Lower leg skin (tissue), 3 donors: ENCODE results near the gene GUCA2A.

ENCODE experiments used
- CTCF ChIP-seq, 3 donors: fragments of 450-650 bp; IDR thresholded peaks; one replicate each; pipeline ENCODE4 v1.5.1; 2016; ENCODE audit warnings: antibody characterized with exemption in 3 of 3, mild to moderate bottlenecking in 3 of 3, moderate library complexity in 2 of 3
- POLR2A ChIP-seq, 2 donors: fragments of 450-650 bp; IDR thresholded peaks; one replicate each; pipeline ENCODE4 v1.6.1; 2016 to 2017; ENCODE audit warnings: antibody characterized with exemption in 2 of 2, mild to moderate bottlenecking in 1 of 2, moderate library complexity in 1 of 2

GRCh38 chr1:42198251-42198650 is 33.7 kb upstream of the GUCA2A start:
- TF ChIP-seq CTCF (IDR thresholded peaks at IDR 0.05): no peak
- TF ChIP-seq POLR2A (IDR thresholded peaks at IDR 0.05): no peak
